Kidney (tissue), 14 donors: ENCODE data around the gene ABCA5. TPM values are rescaled to one million over a fixed set of nuclear protein-coding genes. Genes with fewer than 3 reads are reported as not detected.

ENCODE experiments used
- DNase-seq, 5 donors: peaks; one replicate each; pipeline ENCODE4 v3.0.0-alpha.2; 2013 to 2020
- FAIRE-seq: peaks from 2 replicates; lab custom pipeline; 2012; peaks lifted over from hg19 to GRCh38; lab: Jason Lieb, UNC
- H3K27ac ChIP-seq, 2 donors: one replicate each; pipeline ENCODE4 v1.7.0; 2013; ENCODE audit warnings: low read depth in 2 of 2, low read length in 2 of 2, inconsistent platforms in 1 of 2
- H3K27me3 ChIP-seq: one replicate; pipeline ENCODE4 v1.7.1; 2013; ENCODE audit warnings: low read length, inconsistent platforms; ENCODE audit not compliant: control insufficient read depth, insufficient read depth
- H3K36me3 ChIP-seq, 3 donors: one replicate each; pipeline versions ENCODE4 v1.7.0 to v1.7.1; 2013; ENCODE audit warnings: low read length in 3 of 3, control low read depth in 1 of 3, inconsistent platforms in 1 of 3; ENCODE audit not compliant: insufficient read depth in 3 of 3, control insufficient read depth in 2 of 3
- H3K4me1 ChIP-seq, 3 donors: one replicate each; pipeline versions ENCODE4 v1.7.0 to v1.7.1; 2013; ENCODE audit warnings: low read length in 3 of 3, inconsistent platforms in 1 of 3, low read depth in 1 of 3; ENCODE audit not compliant: control insufficient read depth in 2 of 3, insufficient read depth in 2 of 3
- H3K4me3 ChIP-seq, 3 donors: one replicate each; pipeline versions ENCODE4 v1.7.0 to v1.8.1; 2013; ENCODE audit warnings: low read length in 3 of 3, control low read depth in 1 of 3, inconsistent platforms in 1 of 3
- H3K9ac ChIP-seq, 3 donors: one replicate each; pipeline versions ENCODE4 v1.7.0 to v1.7.1; 2013; ENCODE audit warnings: low read length in 3 of 3, control low read depth in 1 of 3, inconsistent platforms in 1 of 3
- H3K9me3 ChIP-seq, 3 donors: one replicate each; pipeline versions ENCODE4 v1.7.0 to v1.7.1; 2013; ENCODE audit warnings: low read length in 3 of 3, control low read depth in 1 of 3, inconsistent platforms in 1 of 3; ENCODE audit not compliant: control insufficient read depth in 2 of 3, insufficient read depth in 1 of 3
- CTCF ChIP-seq: IDR thresholded peaks from 3 replicates; pipeline ENCODE4 v1.5.1; 2012; ENCODE audit warnings: mild to moderate bottlenecking, moderate library complexity, borderline replicate concordance; ENCODE audit not compliant: insufficient read depth; ENCODE audit errors: extremely low read depth
- intact Hi-C: fragments of 100-400 bp; cut with DNase I; formaldehyde crosslinking; loops from one replicate; pipeline ENCODE4 v1.11.1; 2022
- polyA plus RNA-seq: library from polyadenylated mRNA; stranded (reverse); fragments of 350-450 nt; fragmentation: Illumina TruSeq; extraction: RNeasy Lipid Tissue Mini Kit (QIAGEN cat#74804); gene quantifications from one replicate; pipeline ENCODE4 v1.2.3, GENCODE V29; 2014; ENCODE audit warnings: low read depth, low replicate concordance; ENCODE audit not compliant: insufficient read depth
- total RNA-seq: library from RNA; stranded (reverse); fragmentation: NEBNext Ultra II Directional; extraction: Animal tissue kit (Norgen Biotek cat#: 25700); gene quantifications from one replicate; pipeline ENCODE4 v1.2.1, GENCODE V29; 2021
- donor health status: control.
- donor health status: control.
- donor health status: control.
- donor health status: control.
- donor health status: control.
- donor health status: DM: yes; HTN: yes; CAD: no.
- donor health status: Normal renal cell carcinoma (clear cell type).

ABCA5 gene
- total and polyA plus RNA-seq, 2 donors from 2014 or later: 19.0 to 25.1 TPM

GRCh38 chr17:69320908-69321238 is 6.1 kb downstream of the ABCA5 start:
- FAIRE-seq (no peak), DNase-seq (no peak)
- no peak overlapping the region for H3K27ac ChIP-seq
- peaks cover 0 to 5% (median 2%) of the 10 kb centered on the region in 3 donors for H3K4me1 ChIP-seq
- H3K9me3 ChIP-seq: no peaks in the 10 kb centered on the region
- intact Hi-C loops: no loop called here
- H3K4me3 ChIP-seq: no peak overlapping the region
- H3K9ac ChIP-seq: no peak overlapping the region
- TF ChIP-seq CTCF: no peak
- peaks cover 0 to 2% (median 0%) of the 10 kb centered on the region in 3 donors for H3K36me3 ChIP-seq
- H3K27me3 ChIP-seq: no peaks in the 10 kb centered on the region

GRCh38 chr17:69320210-69320907 is 6.6 kb downstream of the ABCA5 start:
- Histone ChIP-seq H3K9me3 (no peaks in the 10 kb centered on the region), H3K9ac (no peak overlapping the region), H3K4me1 (no peaks in the 10 kb centered on the region), H3K27ac (no peak overlapping the region), H3K36me3 (peaks cover 0 to 2% (median 0%) of the 10 kb centered on the region in 3 donors), H3K27me3 (no peaks in the 10 kb centered on the region), H3K4me3 (no peak overlapping the region)
- DNase-seq (no peak), FAIRE-seq (no peak)
- intact Hi-C loops: no loop called here
- TF ChIP-seq CTCF: no peak

GRCh38 chr17:69317625-69318024 is 9.3 kb downstream of the ABCA5 start:
- no peak for DNase-seq
- no peak for TF ChIP-seq CTCF
- Histone ChIP-seq H3K4me1 (no peaks in the 10 kb centered on the region), H3K9me3 (no peaks in the 10 kb centered on the region), H3K36me3 (peaks cover 0 to 2% (median 0%) of the 10 kb centered on the region in 3 donors), H3K27ac (no peak overlapping the region), H3K9ac (no peak overlapping the region), H3K4me3 (no peak overlapping the region), H3K27me3 (no peaks in the 10 kb centered on the region)
- FAIRE-seq: no peak
- intact Hi-C loops: no loop called here
